ENCODE measurements around the gene CAPS2. TPM values are rescaled to one million over a fixed set of nuclear protein-coding genes. Genes with fewer than 3 reads are reported as not detected.
A peak's percentile ranks its signal among the peaks of the same experiment; 100 is the strongest.

CAPS2 gene
- total and polyA plus RNA-seq, 2 experiments from 2014 or later, result 2.9 to 7.4 TPM

DNA sequence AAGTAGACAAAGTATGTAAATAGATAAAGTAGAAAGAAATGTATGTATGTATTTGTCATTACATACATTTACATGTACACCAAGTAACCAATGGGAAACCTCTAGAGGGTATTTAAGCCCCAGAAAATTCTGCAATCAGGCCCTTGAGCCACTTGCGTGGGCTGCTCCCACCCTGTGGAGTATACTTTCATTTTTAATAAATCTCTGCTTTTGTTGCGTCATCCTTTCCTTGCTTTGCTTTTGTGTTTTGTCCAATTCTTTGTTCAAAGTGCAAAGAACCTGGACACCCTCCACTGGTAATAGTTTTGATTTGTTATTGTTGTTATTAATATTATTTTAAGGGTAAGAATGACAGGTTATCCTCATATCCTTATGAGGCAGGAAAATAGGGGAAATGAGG, 21.8 kb downstream of the CAPS2 start (continued):
- no peak for TF ChIP-seq NANOG (IDR thresholded peaks at IDR 0.05; ENCODE audit: borderline replicate concordance)
- no peak for TF ChIP-seq ZNF114 (CRISPR knock-in tag; IDR thresholded peaks at IDR 0.05)
- TF ChIP-seq CREB1 (CRISPR knock-in tag; IDR thresholded peaks at IDR 0.05; ENCODE audit: low read depth), result no peak
- TF ChIP-seq, protein P1, sequence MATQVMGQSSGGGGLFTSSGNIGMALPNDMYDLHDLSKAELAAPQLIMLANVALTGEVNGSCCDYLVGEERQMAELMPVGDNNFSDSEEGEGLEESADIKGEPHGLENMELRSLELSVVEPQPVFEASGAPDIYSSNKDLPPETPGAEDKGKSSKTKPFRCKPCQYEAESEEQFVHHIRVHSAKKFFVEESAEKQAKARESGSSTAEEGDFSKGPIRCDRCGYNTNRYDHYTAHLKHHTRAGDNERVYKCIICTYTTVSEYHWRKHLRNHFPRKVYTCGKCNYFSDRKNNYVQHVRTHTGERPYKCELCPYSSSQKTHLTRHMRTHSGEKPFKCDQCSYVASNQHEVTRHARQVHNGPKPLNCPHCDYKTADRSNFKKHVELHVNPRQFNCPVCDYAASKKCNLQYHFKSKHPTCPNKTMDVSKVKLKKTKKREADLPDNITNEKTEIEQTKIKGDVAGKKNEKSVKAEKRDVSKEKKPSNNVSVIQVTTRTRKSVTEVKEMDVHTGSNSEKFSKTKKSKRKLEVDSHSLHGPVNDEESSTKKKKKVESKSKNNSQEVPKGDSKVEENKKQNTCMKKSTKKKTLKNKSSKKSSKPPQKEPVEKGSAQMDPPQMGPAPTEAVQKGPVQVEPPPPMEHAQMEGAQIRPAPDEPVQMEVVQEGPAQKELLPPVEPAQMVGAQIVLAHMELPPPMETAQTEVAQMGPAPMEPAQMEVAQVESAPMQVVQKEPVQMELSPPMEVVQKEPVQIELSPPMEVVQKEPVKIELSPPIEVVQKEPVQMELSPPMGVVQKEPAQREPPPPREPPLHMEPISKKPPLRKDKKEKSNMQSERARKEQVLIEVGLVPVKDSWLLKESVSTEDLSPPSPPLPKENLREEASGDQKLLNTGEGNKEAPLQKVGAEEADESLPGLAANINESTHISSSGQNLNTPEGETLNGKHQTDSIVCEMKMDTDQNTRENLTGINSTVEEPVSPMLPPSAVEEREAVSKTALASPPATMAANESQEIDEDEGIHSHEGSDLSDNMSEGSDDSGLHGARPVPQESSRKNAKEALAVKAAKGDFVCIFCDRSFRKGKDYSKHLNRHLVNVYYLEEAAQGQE (IDR thresholded peaks at IDR 0.05; ENCODE audit: unreplicated experiment), result no peak
- TF ChIP-seq STAT1 (IDR thresholded peaks at IDR 0.05; ENCODE audit: unreplicated experiment), result no peak
- TF ChIP-seq, protein P2, sequence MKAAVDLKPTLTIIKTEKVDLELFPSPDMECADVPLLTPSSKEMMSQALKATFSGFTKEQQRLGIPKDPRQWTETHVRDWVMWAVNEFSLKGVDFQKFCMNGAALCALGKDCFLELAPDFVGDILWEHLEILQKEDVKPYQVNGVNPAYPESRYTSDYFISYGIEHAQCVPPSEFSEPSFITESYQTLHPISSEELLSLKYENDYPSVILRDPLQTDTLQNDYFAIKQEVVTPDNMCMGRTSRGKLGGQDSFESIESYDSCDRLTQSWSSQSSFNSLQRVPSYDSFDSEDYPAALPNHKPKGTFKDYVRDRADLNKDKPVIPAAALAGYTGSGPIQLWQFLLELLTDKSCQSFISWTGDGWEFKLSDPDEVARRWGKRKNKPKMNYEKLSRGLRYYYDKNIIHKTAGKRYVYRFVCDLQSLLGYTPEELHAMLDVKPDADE (IDR thresholded peaks at IDR 0.05), result no peak
- TF ChIP-seq, protein P3, sequence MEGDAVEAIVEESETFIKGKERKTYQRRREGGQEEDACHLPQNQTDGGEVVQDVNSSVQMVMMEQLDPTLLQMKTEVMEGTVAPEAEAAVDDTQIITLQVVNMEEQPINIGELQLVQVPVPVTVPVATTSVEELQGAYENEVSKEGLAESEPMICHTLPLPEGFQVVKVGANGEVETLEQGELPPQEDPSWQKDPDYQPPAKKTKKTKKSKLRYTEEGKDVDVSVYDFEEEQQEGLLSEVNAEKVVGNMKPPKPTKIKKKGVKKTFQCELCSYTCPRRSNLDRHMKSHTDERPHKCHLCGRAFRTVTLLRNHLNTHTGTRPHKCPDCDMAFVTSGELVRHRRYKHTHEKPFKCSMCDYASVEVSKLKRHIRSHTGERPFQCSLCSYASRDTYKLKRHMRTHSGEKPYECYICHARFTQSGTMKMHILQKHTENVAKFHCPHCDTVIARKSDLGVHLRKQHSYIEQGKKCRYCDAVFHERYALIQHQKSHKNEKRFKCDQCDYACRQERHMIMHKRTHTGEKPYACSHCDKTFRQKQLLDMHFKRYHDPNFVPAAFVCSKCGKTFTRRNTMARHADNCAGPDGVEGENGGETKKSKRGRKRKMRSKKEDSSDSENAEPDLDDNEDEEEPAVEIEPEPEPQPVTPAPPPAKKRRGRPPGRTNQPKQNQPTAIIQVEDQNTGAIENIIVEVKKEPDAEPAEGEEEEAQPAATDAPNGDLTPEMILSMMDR (conservative IDR thresholded peaks at IDR 0.05; ENCODE audit: low read depth in 2 of 2), result no peak
- no peak for TF ChIP-seq POLR2AphosphoS5 (IDR thresholded peaks at IDR 0.05; ENCODE audit: low read depth)
- TF ChIP-seq EZH2phosphoT487 (IDR thresholded peaks at IDR 0.05; ENCODE audit: unreplicated experiment), result no peak

DNA sequence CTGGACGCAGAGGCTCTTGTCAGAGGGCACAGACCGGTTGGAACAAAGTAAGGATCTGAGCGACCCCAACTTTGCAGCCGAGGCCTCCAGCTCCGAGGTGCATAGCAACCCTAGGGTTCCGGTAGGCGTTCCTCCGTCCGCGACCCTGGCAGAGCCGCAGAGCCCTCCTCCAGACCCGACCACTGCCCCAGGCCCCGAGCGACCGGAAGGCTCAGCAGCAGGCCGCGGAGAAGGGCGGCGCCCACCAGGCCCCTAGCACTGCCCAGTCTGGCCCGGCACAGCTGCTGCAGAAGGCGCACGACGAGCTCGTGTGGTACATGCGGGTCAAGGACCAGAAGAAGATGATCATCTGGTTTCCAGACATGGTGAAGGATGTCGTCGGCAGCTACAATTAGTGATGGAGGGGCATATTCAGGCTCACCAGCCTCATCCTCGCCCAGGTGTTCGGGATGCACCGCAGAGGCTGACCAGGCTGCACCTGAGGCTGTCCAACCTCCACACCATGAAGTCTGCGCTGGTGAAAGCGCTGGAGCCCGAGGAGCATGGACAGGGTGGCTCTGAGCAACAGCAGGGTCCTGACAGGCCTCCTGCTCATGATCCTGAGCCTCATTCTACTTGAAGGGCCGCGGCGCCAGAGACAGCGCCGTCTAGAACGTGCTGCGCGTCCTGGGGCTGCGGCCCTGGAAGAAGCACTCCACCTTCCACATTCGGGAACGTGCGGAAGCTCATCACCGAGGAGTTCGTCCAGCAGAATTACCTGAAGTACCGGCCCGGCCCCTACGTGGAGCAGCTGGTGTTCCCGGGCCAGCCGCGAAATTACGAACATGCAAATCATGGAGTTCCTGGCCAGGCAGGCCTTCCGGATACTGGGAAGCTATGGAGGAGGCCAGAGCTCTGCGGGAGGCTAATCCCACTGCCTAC, 24.5 kb downstream of the CAPS2 start:
- Mint-ChIP-seq H3K27ac (no peak overlapping the region), H3K36me3 (ENCODE audit: low read depth) (no peaks in the 10 kb centered on the region), H3K4me1 (no peaks in the 10 kb centered on the region; the same call in 2 of the 3 replicates), H3K9me3 (no peaks in the 10 kb centered on the region; the same call in 2 of the 3 replicates), H3K4me3 (no peak overlapping the region), H3K27me3 (ENCODE audit: insufficient read depth, low read depth, poor library complexity) (peaks cover 1% of the 10 kb centered on the region)
- no peak for DNase-seq (ENCODE audit: low spot score)
- no peak overlapping the region for H3K4me2 ChIP-seq
- H4K20me1 ChIP-seq (replicated peaks; ENCODE audit: insufficient read depth), result no peaks in the 10 kb centered on the region
- H3F3A ChIP-seq (replicated peaks; ENCODE audit: low read depth), result no peaks in the 10 kb centered on the region
- no peaks in the 10 kb centered on the region for H3K79me2 ChIP-seq (replicated peaks; ENCODE audit: insufficient read depth)
- peaks cover 9% of the 10 kb centered on the region for H3K9me2 ChIP-seq (ENCODE audit: insufficient read depth)
- H3K4me1 ChIP-seq (ENCODE audit: insufficient read depth), result no peaks in the 10 kb centered on the region; the same call in 1 of the 2 replicates
- no peaks in the 10 kb centered on the region for H3K36me3 ChIP-seq (ENCODE audit: insufficient read depth)
- peak overlapping the region; percentile 40; the same call in 1 of the 2 replicates for H2AFZ ChIP-seq
- H3K27ac ChIP-seq (ENCODE audit: low read depth), result no peak overlapping the region
- no peaks in the 10 kb centered on the region for H3K27me3 ChIP-seq (ENCODE audit: insufficient read depth)
- H3K4me3 ChIP-seq, result no peak overlapping the region
- ATAC-seq, result no peak; the same call in 2 of the 3 replicates
- TF ChIP-seq STAT1 (IDR thresholded peaks at IDR 0.05; ENCODE audit: unreplicated experiment), result no peak
- TF ChIP-seq ZNF114 (CRISPR knock-in tag; IDR thresholded peaks at IDR 0.05), result no peak
- TF ChIP-seq, protein P4, sequence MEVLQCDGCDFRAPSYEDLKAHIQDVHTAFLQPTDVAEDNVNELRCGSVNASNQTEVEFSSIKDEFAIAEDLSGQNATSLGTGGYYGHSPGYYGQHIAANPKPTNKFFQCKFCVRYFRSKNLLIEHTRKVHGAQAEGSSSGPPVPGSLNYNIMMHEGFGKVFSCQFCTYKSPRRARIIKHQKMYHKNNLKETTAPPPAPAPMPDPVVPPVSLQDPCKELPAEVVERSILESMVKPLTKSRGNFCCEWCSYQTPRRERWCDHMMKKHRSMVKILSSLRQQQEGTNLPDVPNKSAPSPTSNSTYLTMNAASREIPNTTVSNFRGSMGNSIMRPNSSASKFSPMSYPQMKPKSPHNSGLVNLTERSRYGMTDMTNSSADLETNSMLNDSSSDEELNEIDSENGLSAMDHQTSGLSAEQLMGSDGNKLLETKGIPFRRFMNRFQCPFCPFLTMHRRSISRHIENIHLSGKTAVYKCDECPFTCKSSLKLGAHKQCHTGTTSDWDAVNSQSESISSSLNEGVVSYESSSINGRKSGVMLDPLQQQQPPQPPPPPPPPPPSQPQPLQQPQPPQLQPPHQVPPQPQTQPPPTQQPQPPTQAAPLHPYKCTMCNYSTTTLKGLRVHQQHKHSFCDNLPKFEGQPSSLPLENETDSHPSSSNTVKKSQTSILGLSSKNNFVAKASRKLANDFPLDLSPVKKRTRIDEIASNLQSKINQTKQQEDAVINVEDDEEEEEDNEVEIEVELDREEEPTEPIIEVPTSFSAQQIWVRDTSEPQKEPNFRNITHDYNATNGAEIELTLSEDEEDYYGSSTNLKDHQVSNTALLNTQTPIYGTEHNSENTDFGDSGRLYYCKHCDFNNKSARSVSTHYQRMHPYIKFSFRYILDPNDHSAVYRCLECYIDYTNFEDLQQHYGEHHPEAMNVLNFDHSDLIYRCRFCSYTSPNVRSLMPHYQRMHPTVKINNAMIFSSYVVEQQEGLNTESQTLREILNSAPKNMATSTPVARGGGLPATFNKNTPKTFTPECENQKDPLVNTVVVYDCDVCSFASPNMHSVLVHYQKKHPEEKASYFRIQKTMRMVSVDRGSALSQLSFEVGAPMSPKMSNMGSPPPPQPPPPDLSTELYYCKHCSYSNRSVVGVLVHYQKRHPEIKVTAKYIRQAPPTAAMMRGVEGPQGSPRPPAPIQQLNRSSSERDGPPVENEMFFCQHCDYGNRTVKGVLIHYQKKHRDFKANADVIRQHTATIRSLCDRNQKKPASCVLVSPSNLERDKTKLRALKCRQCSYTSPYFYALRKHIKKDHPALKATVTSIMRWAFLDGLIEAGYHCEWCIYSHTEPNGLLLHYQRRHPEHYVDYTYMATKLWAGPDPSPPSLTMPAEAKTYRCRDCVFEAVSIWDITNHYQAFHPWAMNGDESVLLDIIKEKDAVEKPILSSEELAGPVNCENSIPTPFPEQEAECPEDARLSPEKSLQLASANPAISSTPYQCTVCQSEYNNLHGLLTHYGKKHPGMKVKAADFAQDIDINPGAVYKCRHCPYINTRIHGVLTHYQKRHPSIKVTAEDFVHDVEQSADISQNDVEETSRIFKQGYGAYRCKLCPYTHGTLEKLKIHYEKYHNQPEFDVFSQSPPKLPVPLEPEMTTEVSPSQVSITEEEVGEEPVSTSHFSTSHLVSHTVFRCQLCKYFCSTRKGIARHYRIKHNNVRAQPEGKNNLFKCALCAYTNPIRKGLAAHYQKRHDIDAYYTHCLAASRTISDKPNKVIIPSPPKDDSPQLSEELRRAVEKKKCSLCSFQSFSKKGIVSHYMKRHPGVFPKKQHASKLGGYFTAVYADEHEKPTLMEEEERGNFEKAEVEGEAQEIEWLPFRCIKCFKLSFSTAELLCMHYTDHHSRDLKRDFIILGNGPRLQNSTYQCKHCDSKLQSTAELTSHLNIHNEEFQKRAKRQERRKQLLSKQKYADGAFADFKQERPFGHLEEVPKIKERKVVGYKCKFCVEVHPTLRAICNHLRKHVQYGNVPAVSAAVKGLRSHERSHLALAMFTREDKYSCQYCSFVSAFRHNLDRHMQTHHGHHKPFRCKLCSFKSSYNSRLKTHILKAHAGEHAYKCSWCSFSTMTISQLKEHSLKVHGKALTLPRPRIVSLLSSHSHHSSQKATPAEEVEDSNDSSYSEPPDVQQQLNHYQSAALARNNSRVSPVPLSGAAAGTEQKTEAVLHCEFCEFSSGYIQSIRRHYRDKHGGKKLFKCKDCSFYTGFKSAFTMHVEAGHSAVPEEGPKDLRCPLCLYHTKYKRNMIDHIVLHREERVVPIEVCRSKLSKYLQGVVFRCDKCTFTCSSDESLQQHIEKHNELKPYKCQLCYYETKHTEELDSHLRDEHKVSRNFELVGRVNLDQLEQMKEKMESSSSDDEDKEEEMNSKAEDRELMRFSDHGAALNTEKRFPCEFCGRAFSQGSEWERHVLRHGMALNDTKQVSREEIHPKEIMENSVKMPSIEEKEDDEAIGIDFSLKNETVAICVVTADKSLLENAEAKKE (CRISPR knock-in tag; IDR thresholded peaks at IDR 0.05), result no peak
